GM12891 (cell line): ENCODE data around the gene PXMP4.

Experiments
- POLR2A ChIP-seq: IDR thresholded peaks from 2 replicates; pipeline ENCODE4 v1.6.1; 2011; ENCODE audit warnings: low read depth, low read length, control low read depth
- SPI1 ChIP-seq: IDR thresholded peaks from 2 replicates; pipeline ENCODE4 v1.6.1; 2011; ENCODE audit warnings: low read depth, low read length, control low read depth
- TAF1 ChIP-seq: IDR thresholded peaks from 2 replicates; pipeline ENCODE4 v1.6.1; 2011; ENCODE audit warnings: low read depth, low read length, control low read depth

- TF ChIP-seq POLR2A (no peak), TAF1 (no peak), SPI1 (no peak)
Observed at GRCh38 chr20:33713865-33714367, 6.2 kb downstream of the PXMP4 start.
